GM12878 (cell line): Measurements from ENCODE around the gene LRRK1. TPM values are rescaled to one million over a fixed set of nuclear protein-coding genes. Genes with fewer than 3 reads are reported as not detected.
A peak's percentile ranks its signal among the peaks of the same experiment; 100 is the strongest.

ENCODE experiments used
- ATAC-seq: fragments of 200-7000 bp; cut with Tn5 transposase; 3 replicates; pipeline ENCODE4 v1.9.1; 2020; ENCODE audit warnings: mild to moderate bottlenecking, moderate library complexity
- BruUV-seq: library from RNA; stranded (reverse); fragments of 400-500 nt; replicated peaks from 2 replicates; lab custom pipeline; 2021; lab: Mats Ljungman, UMichigan
- CTCF ChIA-PET: fragments of 300-600 bp; sonication (Branson Sonifier 250); formaldehyde crosslinking; extraction: SDS; loops from one replicate; lab custom pipeline; 2021; ENCODE audit warnings: inconsistent platforms; lab: Yijun Ruan, JAX
- POLR2A ChIA-PET: fragments of 350-600 bp; formaldehyde crosslinking; extraction: SDS; loops from one replicate; lab custom pipeline; 2021; ENCODE audit warnings: inconsistent platforms; lab: Charles Lee
- RAD21 ChIA-PET: fragments of 300-600 bp; sonication (Branson Sonifier 250); formaldehyde crosslinking; loops from one replicate; lab custom pipeline; 2023; ENCODE audit warnings: antibody characterized with exemption; ENCODE audit not compliant: unreplicated experiment; lab: Charles Lee
- SMC1A ChIA-PET: fragments of 300-600 bp; sonication (Branson Sonifier 250); formaldehyde crosslinking; loops from one replicate; lab custom pipeline; 2023; ENCODE audit not compliant: unreplicated experiment, uncharacterized antibody; lab: Charles Lee
- DNase-seq: peaks from one replicate; pipeline ENCODE4 v3.0.0-alpha.2; 2011; ENCODE audit warnings: low read depth, low spot score
- FAIRE-seq: peaks from 3 replicates; lab custom pipeline; 2011; peaks lifted over from hg19 to GRCh38; lab: Jason Lieb, UNC
- H2AFZ ChIP-seq: 2 replicates; pipeline ENCODE4 v1.6.0; 2011; ENCODE audit warnings: low read depth, low read length, control low read depth; ENCODE audit not compliant: control insufficient read depth
- H3K27ac ChIP-seq: 2 replicates; pipeline ENCODE4 v1.5.1; 2011; ENCODE audit warnings: control low read depth; ENCODE audit not compliant: control insufficient read depth, insufficient read depth
- H3K27me3 ChIP-seq, 2 experiments: replicated peaks in 1 of 2; 2 replicates each; pipeline versions ENCODE4 v1.6.0 to v1.6.1; 2011; ENCODE audit warnings: low read length in 1 of 2; ENCODE audit not compliant: control insufficient read depth in 2 of 2, insufficient read depth in 2 of 2
- H3K36me3 ChIP-seq, 2 experiments: 2 replicates each; pipeline ENCODE4 v1.5.1; 2011; ENCODE audit warnings: low read length in 1 of 2; ENCODE audit not compliant: control insufficient read depth in 2 of 2, insufficient read depth in 2 of 2
- H3K4me1 ChIP-seq: 2 replicates; pipeline ENCODE4 v1.6.1; 2011; ENCODE audit warnings: mild to moderate bottlenecking, low read length, moderate library complexity, mixed read lengths; ENCODE audit not compliant: control insufficient read depth, insufficient read depth
- H3K4me2 ChIP-seq: 2 replicates; pipeline ENCODE4 v1.6.0; 2011; ENCODE audit warnings: control low read depth; ENCODE audit not compliant: control insufficient read depth, insufficient read depth
- H3K4me3 ChIP-seq: fragments of 200-600 bp; sonication (generic); 2 replicates; pipeline ENCODE4 v1.5.1; 2016
- H3K79me2 ChIP-seq: 2 replicates; pipeline ENCODE4 v1.6.0; 2011; ENCODE audit warnings: low read length; ENCODE audit not compliant: control insufficient read depth, insufficient read depth
- H3K9ac ChIP-seq: 2 replicates; pipeline ENCODE4 v1.8.0; 2011; ENCODE audit warnings: low read length, control low read depth, mixed read lengths; ENCODE audit not compliant: control insufficient read depth, insufficient read depth
- H3K9me3 ChIP-seq: replicated peaks from 3 replicates; pipeline ENCODE4 v1.5.1; 2011; ENCODE audit warnings: mild to moderate bottlenecking, low read length; ENCODE audit not compliant: control insufficient read depth, insufficient read depth
- H4K20me1 ChIP-seq: 2 replicates; pipeline ENCODE4 v1.6.0; 2011; ENCODE audit not compliant: control insufficient read depth, insufficient read depth
- NR2C2 ChIP-seq: IDR thresholded peaks from 2 replicates; pipeline ENCODE4 v1.6.1; 2011; ENCODE audit warnings: borderline replicate concordance, low read depth; ENCODE audit not compliant: control insufficient read depth, insufficient read length
- TBL1XR1 ChIP-seq: IDR thresholded peaks from 2 replicates; pipeline ENCODE4 v1.6.1; 2012; ENCODE audit warnings: low read depth, low read length, improper control_type of control experiment
- WGBS: methylation state at CpG from one replicate; pipeline ENCODE4 v1.1.6; 2016; ENCODE audit warnings: low lambda C conversion rate; ENCODE audit not compliant: insufficient replicate concordance, insufficient coverage; ENCODE audit errors: missing lambda C conversion rate; 5-methylcytosine and 5-hydroxymethylcytosine counted together
- in situ Hi-C: fragments of 300-500 bp; cut with MboI; formaldehyde crosslinking; loops from 9 replicates; pipeline ENCODE4 v1.14.3; 2018; ENCODE audit warnings: mixed read lengths
- intact Hi-C: fragments of 100-400 bp; cut with micrococcal nuclease; formaldehyde crosslinking; loops from one replicate; pipeline ENCODE4 v1.14.2; 2022; ENCODE audit not compliant: unreplicated experiment
- polyA plus RNA-seq, 11 experiments: library from polyadenylated mRNA; depleted of rRNA in 4 of 11; unstranded in 6 of 11; stranded (reverse) in 5 of 11; fragments of >200 nt; fragmentation: Nextera tagmentation in 4 of 11; fragmentation: Illumina TruSeq in 1 of 11; extraction: Ambion mirVana in 4 of 11; extraction: Trizol in 1 of 11; gene quantifications; 1 replicate in 1 of 11; 2 replicates in 10 of 11; pipeline versions ENCODE4 v1.2.1 to v1.2.3, GENCODE V29; 2011 to 2016; ENCODE audit warnings: inconsistent platforms in 2 of 11, missing spikeins in 2 of 11, low read depth in 1 of 11
- total RNA-seq, 4 experiments: library from RNA; depleted of rRNA in 3 of 4; stranded (reverse); fragments of >200 nt in 3 of 4; fragmentation: Illumina TruSeq in 1 of 4; extraction: Trizol in 1 of 4; gene quantifications; 2 replicates each; pipeline versions ENCODE4 v1.2.1 to v1.2.3, GENCODE V29; 2013 to 2021
- TF ChIP-seq, protein P1 (sequence below): fragments of 450-650 bp; formaldehyde crosslinking; IDR thresholded peaks from 2 replicates; pipeline ENCODE4 v1.5.0; 2022; ENCODE audit warnings: mild to moderate bottlenecking, missing genetic modification characterization
- TF ChIP-seq, protein P2 (sequence below): fragments of 450-650 bp; IDR thresholded peaks from 2 replicates; pipeline ENCODE4 v1.6.1; 2016; ENCODE audit warnings: mild to moderate bottlenecking

Gene LRRK1
- total and polyA plus RNA-seq, 10 of the 15 experiments (the other 5 are each of a cell fraction or from before 2014, with no cell fraction given): 2.2 to 58.3 (median 17.9) TPM

DNA sequence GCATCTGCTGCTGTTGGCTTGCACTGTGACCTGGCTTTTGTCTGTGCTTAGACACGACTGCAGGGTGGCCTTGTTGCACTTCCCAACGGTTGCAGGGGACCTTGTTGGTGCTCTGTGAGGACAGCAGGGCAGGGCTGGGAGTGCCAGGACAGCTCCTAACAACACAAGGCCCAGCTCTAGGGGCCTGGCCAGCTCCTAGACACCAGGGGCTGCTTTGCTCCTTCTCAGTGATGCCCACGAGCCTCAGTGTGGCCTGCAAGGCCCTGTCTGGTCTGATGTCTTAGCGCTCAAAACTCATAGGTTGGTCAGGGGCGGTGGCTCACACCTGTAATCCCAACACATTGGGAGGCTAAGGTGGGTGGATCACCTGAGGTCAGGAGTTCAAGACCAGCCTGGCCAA is 183.6 kb downstream of the LRRK1 start (continued):
- TF ChIP-seq, protein P1, sequence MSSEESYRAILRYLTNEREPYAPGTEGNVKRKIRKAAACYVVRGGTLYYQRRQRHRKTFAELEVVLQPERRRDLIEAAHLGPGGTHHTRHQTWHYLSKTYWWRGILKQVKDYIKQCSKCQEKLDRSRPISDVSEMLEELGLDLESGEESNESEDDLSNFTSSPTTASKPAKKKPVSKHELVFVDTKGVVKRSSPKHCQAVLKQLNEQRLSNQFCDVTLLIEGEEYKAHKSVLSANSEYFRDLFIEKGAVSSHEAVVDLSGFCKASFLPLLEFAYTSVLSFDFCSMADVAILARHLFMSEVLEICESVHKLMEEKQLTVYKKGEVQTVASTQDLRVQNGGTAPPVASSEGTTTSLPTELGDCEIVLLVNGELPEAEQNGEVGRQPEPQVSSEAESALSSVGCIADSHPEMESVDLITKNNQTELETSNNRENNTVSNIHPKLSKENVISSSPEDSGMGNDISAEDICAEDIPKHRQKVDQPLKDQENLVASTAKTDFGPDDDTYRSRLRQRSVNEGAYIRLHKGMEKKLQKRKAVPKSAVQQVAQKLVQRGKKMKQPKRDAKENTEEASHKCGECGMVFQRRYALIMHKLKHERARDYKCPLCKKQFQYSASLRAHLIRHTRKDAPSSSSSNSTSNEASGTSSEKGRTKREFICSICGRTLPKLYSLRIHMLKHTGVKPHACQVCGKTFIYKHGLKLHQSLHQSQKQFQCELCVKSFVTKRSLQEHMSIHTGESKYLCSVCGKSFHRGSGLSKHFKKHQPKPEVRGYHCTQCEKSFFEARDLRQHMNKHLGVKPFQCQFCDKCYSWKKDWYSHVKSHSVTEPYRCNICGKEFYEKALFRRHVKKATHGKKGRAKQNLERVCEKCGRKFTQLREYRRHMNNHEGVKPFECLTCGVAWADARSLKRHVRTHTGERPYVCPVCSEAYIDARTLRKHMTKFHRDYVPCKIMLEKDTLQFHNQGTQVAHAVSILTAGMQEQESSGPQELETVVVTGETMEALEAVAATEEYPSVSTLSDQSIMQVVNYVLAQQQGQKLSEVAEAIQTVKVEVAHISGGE (CRISPR knock-in tag): no peak

GRCh38 chr15:101103598-101103997 is 184.4 kb downstream of the LRRK1 start:
- H3K27ac ChIP-seq: no peak overlapping the region
- TF ChIP-seq NR2C2 (no peak), TBL1XR1 (no peak)
- TF ChIP-seq, protein P2, sequence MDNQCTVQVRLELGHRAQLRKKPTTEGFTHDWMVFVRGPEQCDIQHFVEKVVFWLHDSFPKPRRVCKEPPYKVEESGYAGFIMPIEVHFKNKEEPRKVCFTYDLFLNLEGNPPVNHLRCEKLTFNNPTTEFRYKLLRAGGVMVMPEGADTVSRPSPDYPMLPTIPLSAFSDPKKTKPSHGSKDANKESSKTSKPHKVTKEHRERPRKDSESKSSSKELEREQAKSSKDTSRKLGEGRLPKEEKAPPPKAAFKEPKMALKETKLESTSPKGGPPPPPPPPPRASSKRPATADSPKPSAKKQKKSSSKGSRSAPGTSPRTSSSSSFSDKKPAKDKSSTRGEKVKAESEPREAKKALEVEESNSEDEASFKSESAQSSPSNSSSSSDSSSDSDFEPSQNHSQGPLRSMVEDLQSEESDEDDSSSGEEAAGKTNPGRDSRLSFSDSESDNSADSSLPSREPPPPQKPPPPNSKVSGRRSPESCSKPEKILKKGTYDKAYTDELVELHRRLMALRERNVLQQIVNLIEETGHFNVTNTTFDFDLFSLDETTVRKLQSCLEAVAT: 0 out of 2 replicates have a peak, but pooled peaks have one; percentile 33
- TF ChIP-seq, all 136 proteins: peak for 1
- in situ Hi-C loops: no loop called here
- FAIRE-seq (no peak), DNase-seq (no peak), ATAC-seq (no peak)
- H2AFZ ChIP-seq: no peak overlapping the region
- no peaks in the 10 kb centered on the region for H4K20me1 ChIP-seq
- intact Hi-C loops: no loop called here
- SMC1A ChIA-PET: interaction anchor here (1.6 kb wide), 1 partner anchor 18 kb away, joined by 5 read pairs; no protein-coding TSS in a partner anchor
- H3K9me3 ChIP-seq: no peaks in the 10 kb centered on the region; the same call in 2 of the 3 replicates
- no peaks in the 10 kb centered on the region; a peak in 1 of 4 replicates for H3K27me3 ChIP-seq
- CTCF ChIA-PET: interaction anchor here (1.2 to 1.3 kb wide), 2 partner anchors 13 to 164 kb away, joined by 3 to 5 read pairs; no protein-coding TSS in a partner anchor
- no TSS peak for BruUV-seq
- no peaks in the 10 kb centered on the region for H3K4me1 ChIP-seq
- RAD21 ChIA-PET: no interaction called here
- no peak overlapping the region for H3K9ac ChIP-seq
- H3K79me2 ChIP-seq: no peaks in the 10 kb centered on the region
- POLR2A ChIA-PET: no interaction called here
- H3K36me3 ChIP-seq: no peaks in the 10 kb centered on the region
- H3K4me2 ChIP-seq: no peak overlapping the region
- 77% methylated on average over 8 of the region's 8 CpGs for WGBS
- no peak overlapping the region for H3K4me3 ChIP-seq
